Muscle of arm (tissue), 14 donors: ENCODE data around the gene GAS1. TPM values are rescaled to one million over a fixed set of nuclear protein-coding genes. Genes with fewer than 3 reads are reported as not detected.
A peak's percentile ranks its signal among the peaks of the same experiment; 100 is the strongest.

Source experiments
- DNase-seq: peaks from one replicate; pipeline ENCODE4 v3.0.0-alpha.2; 2013
- long read RNA-seq, 11 donors: transcript quantifications; one replicate each; lab custom pipeline, GENCODE V29; 2026
- polyA plus RNA-seq, 12 donors: library from polyadenylated mRNA; unstranded; fragments of 120-200 nt; gene quantifications; one replicate each; pipeline ENCODE4 v1.2.1, GENCODE V29; 2013; ENCODE audit not compliant: insufficient read length in 12 of 12

Gene GAS1
- polyA plus RNA-seq, result 100 to 1,000 TPM in 2 of 12 donors, 10 to 100 TPM in 9, not detected in 1; 56.7 to 139 (median 87.9) TPM
- long read RNA-seq, donor 1, transcript GAS1-201 (1 exons, 2,827 nt), result major isoform, 45 of 45 reads
- long read RNA-seq, donor 1, partial matches to known transcripts, result 0 of 45 reads
- long read RNA-seq, donor 1, other reads (novel, unspliced or antisense), result 0 of 45 reads
- long read RNA-seq, donor 2, transcript GAS1-201 (1 exons, 2,827 nt), result major isoform, 84 of 84 reads
- long read RNA-seq, donor 2, partial matches to known transcripts, result 0 of 84 reads
- long read RNA-seq, donor 2, other reads (novel, unspliced or antisense), result 0 of 84 reads
- long read RNA-seq, donor 3, transcript GAS1-201 (1 exons, 2,827 nt), result major isoform, 55 of 55 reads
- long read RNA-seq, donor 3, partial matches to known transcripts, result 0 of 55 reads
- long read RNA-seq, donor 3, other reads (novel, unspliced or antisense), result 0 of 55 reads
- long read RNA-seq, donor 4, transcript GAS1-201 (1 exons, 2,827 nt), result major isoform, 46 of 46 reads
- long read RNA-seq, donor 4, partial matches to known transcripts, result 0 of 46 reads
- long read RNA-seq, donor 4, other reads (novel, unspliced or antisense), result 0 of 46 reads
- long read RNA-seq, donor 5, result 0 reads
- long read RNA-seq, donor 6, transcript GAS1-201 (1 exons, 2,827 nt), result major isoform, 81 of 81 reads
- long read RNA-seq, donor 6, partial matches to known transcripts, result 0 of 81 reads
- long read RNA-seq, donor 6, other reads (novel, unspliced or antisense), result 0 of 81 reads
- long read RNA-seq, donor 7, transcript GAS1-201 (1 exons, 2,827 nt), result major isoform, 65 of 65 reads
- long read RNA-seq, donor 7, partial matches to known transcripts, result 0 of 65 reads
- long read RNA-seq, donor 7, other reads (novel, unspliced or antisense), result 0 of 65 reads
- long read RNA-seq, donor 8, transcript GAS1-201 (1 exons, 2,827 nt), result major isoform, 129 of 129 reads
- long read RNA-seq, donor 8, partial matches to known transcripts, result 0 of 129 reads
- long read RNA-seq, donor 8, other reads (novel, unspliced or antisense), result 0 of 129 reads
- long read RNA-seq, donor 9, transcript GAS1-201 (1 exons, 2,827 nt), result major isoform, 118 of 118 reads
- long read RNA-seq, donor 9, partial matches to known transcripts, result 0 of 118 reads
- long read RNA-seq, donor 9, other reads (novel, unspliced or antisense), result 0 of 118 reads
- long read RNA-seq, donor 10, transcript GAS1-201 (1 exons, 2,827 nt), result major isoform, 109 of 109 reads
- long read RNA-seq, donor 10, partial matches to known transcripts, result 0 of 109 reads
- long read RNA-seq, donor 10, other reads (novel, unspliced or antisense), result 0 of 109 reads
- long read RNA-seq, donor 11, transcript GAS1-201 (1 exons, 2,827 nt), result major isoform, 184 of 184 reads
- long read RNA-seq, donor 11, partial matches to known transcripts, result 0 of 184 reads
- long read RNA-seq, donor 11, other reads (novel, unspliced or antisense), result 0 of 184 reads

GRCh38 chr9:86947146-86948073 lies at the start of gene GAS1:
Gene GAS1 (minus strand): TSS chr9:86947506. CDS start chr9:86946779, 727 bp downstream.
- peak; percentile 95 for DNase-seq

GRCh38 chr9:86994231-86994630 lies 46.9 kb upstream of the GAS1 start:
- DNase-seq, result no peak

DNA sequence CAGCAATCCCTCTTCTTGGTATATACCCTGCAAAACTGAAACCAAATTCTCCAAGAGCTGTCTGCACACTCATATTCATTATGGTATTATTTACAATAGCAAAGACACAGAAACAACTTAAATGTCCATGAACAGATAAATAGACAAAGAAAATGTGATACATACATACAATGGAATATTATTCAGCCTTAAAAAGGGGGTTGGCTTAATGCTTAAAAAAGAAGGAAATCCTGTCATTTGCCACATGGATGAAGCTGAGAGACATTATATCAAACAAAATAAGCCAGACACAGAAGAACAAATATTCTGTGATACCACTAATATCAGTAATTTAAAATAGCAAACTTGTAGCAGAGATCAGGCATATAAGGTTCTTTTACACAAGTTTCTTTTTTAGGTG lies 46.5 kb upstream of the GAS1 start:
- DNase-seq, result no peak

DNA sequence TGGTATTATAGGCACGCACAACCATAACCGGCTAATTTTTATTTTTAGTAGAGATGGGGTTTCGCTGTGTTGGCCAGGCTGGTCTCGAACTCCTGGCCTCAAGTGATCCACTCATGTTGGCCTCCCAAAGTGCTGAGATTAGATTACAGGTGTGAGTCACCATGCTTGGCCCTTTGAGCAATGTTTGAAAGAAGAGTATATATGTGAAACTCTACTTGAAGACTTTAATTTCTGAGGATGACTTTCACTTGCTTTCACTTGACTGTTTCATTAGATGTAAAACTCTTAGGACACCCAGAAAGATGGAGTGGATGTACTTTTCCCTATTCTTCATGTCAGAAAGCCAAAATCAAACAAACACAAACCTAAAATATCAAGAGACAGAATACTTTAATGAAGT lies 43.8 kb upstream of the GAS1 start:
- no peak for DNase-seq

DNA sequence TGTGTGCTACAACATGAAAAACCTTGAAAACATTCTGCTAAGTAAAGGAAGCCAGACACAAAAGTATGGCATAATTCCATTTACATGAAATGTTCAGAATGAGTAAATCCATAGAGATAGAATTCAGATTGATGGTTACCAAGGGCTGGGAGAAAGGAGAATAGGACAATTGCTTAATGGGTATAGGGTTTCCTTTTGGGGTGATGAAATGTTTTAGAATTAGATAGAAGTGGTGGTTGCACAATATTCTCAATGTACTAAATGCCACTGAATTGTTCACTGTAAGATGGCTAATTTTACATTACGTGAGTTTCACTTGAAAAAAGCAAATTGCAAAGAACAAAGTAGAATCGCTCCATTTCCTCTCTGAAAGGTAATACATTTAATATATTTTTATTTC lies 43.0 kb upstream of the GAS1 start:
- no peak for DNase-seq

GRCh38 chr9:86987900-86988299 lies 40.6 kb upstream of the GAS1 start:
- no peak for DNase-seq

DNA sequence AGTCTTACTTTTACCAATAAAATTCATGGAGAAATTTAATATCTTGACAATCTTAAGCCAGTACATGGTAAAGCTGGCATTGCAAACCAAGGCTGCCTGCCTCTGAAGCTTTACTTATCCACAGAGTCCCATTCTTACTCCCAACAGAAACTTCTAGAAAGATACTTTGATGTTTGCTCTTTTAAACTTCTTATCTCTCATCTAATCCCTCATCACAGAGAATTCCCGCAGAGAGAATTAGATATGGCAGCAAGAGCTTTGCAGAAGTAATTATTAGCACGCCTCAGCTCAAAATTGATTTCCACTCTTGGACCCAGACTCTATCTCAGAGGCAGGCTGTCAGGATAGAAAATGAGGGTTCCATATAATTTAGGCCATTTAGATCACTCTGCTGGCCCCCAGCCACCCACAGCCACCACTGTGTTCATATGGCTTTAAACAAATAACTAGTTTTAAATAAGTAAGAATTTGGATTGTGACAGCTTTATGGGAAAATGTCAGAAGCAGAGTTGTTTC lies 37.9 kb upstream of the GAS1 start:
- DNase-seq, result no peak

GRCh38 chr9:86983620-86984259 lies 36.4 kb upstream of the GAS1 start:
- DNase-seq, result no peak

DNA sequence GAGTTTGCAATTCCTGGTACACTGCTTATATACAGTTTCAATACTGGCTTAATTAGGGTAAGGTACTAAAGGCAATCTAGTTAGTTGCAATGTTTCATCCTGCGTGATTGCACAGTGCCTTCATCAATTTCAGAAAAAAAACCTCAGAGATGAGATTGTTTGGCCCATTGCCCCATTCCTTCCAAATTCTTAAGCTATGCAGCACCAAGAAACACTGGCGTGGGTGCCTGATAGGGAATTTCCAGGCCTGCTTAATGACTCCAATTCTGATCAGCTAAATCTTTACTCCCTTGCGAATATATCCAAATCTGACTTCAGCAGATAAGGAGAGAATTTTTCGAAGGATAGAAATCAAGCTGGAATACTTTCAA lies 35.9 kb upstream of the GAS1 start:
- DNase-seq, result no peak

DNA sequence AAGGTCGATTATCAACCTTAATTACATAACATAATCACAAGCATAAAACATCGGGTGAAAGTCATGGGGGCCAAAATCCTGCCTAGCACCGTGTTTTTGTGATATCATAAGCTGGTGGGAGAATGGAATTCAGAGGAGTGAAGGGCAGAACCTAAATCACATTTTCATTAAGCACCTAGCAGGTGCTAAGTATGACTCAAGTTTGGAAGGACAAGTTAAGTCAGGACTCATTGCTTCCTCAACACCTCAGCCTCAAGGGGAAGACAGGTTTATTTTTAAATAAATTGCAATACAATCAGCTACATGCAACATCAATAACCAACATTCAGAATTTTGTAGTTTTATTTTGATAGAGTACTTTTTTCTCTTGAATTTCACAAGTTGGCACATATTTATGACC lies 33.5 kb upstream of the GAS1 start:
- DNase-seq, result no peak

GRCh38 chr9:86979657-86980056 lies 32.4 kb upstream of the GAS1 start:
- no peak for DNase-seq

DNA sequence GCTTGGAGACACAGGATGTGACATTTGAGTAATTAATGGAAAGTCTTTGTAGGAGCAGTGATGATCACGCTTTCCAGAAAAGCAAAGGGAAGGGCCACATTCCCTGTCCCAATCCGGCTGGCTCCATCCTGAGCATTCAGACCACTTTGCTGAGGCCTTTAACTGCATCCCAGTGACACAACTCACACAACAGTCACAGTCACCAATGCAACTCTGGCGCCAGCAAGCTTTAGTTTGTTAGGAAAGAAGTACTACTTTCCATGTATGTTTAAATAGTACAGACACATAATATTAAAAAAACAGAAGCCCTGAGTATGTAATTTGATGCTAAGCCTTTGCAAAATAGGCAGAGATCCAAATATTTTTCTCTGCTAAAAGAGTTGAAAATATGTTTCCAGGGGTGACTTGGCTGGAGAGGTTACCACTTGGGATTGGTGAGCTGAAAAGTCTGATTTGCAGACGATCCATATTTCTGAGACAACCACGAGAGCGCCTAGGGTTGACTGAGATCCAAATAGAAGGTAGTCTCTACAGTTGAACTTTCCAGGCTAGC lies 31.7 kb upstream of the GAS1 start:
- DNase-seq, result peak; percentile 76

DNA sequence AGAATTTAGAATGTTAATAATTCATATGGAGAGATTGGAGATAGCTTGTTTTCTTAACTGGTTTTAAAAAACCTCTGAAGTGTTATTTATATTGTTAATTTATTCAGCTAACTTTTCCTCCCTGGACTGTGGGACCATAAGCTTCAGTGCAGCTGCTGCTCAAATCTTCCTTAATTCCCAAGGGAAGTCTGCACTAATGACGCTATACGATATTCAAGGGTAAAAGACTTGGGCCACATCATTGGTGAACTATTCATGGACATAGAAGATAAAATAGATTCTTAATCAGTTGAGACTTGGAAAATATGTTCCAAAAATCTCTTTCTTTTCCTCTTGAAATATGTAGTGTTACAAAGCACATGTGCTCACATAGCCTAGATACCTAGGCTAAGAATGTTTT lies 31.1 kb upstream of the GAS1 start:
- DNase-seq, result peak; percentile 62

DNA sequence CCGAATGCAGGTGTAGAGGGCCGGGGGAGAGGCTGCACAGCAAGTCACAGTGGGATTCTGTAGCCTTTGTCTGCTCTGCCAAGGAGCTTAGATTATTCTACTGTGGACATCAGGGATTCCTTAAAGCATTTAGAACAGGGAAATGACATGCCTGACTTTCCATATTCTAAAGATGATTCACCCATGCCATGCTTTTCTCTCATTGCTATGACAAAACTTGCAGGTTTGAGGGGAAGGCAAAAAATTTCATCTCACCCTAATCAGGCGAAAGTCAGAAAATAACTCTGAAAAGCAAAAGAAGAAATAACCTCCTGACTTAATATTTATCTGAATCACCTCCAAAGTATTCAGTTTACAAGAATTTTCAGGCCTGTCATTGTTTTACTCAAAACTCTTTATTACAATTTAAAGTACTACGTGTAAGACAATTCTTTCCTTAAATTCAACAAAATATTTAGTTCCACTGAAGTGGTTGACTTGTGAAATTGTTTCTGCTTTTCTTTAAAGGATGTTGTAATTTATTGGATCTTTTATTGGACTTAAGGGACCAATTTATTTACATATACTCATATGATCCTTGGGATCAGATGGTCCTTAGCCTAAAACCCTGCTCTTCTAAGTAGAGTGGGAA lies 30.0 kb upstream of the GAS1 start:
- no peak for DNase-seq

GRCh38 chr9:86975606-86976005 lies 28.3 kb upstream of the GAS1 start:
- no peak for DNase-seq

- DNase-seq, result no peak
These were observed 27.7 kb upstream of the GAS1 start for GRCh38 chr9:86975036-86975435.

- DNase-seq, result no peak
These were observed 27.1 kb upstream of the GAS1 start for GRCh38 chr9:86974421-86974820.

DNA sequence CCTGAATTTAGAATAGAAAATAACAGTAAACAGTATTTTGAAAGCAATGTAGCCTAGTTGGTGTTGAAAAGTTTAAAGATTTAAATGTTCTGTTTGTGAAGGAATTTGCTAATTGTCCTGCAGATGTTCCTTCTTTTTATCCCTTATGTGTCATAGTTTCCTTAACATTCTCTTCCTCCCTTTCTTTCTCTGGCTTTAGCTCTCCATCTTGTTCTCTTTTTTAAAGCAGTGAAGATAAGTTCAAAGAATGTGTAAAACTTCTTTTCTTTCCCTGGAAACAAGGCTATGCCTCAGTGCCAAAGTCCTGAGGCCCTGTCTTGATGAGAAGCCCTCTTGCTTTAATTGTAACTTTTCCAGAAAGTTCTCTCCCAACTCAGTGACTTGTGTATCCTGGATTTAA lies 24.4 kb upstream of the GAS1 start:
- no peak for DNase-seq
